Stimulated activated CD4-positive, alpha-beta T cell treated with anti-CD3 and anti-CD28 coated beads, Interleukin-2, amount 100 ng/mL, for 24 hours (primary cell): Measurements from ENCODE around the gene FYN.
A peak's percentile ranks its signal among the peaks of the same experiment; 100 is the strongest.

Experiments used
- DNase-seq, 2 donors: peaks; one replicate each; pipeline ENCODE4 v3.0.0-alpha.2; 2020

The FYN gene

DNA sequence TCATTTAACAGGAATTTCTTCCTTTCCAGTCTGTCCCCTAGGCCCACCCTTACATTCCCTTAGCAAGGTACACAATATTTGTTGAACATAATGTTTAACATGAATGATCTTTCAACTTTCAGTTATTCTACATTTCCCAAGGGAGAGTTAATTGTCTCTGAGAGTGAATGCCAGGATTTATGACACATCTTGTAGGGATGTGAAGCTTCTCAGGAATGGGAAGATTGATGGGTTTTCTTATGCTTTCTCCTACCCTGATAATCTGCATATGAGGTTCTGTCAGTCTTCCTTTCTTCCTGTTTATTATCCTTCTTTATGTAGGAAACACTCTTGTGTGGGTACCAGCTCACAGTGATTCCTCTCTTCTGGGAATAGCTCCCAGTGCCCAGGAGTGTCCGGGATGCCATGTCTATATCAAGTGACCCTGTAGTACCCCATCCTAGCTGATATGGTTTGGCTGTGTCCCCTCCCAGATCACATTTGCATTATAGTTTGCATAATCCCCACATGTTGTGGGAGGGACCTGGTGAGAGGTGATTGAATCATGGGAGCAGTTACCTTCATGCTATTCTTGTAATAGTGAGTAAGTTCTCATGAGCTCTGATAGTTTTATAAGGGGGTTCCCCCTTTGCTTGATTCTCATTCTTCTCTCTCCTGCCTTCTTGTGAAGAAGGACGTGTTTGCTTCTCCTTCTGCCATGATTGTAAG is 7.1 kb upstream of the FYN start:
- DNase-seq, result no peak

DNA sequence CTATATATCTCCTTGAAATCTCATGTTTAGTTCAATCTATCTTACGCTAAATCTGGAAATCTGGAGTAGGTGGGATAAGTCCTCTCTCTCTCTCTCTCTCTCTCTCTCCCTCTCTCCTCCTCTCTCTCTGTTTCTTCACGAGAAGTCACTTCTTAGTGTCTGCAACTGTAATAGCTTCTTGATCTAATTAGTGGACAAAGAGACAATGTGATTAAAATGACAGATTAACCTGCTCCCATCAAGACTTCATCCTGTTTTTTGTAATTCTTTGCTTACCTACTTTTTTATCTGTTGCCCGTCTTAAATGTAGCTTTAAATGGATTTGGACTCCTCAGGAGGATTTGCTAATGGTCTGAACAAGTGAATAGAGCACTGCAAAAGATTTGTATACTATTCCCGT is 2.5 kb upstream of the FYN start:
- no peak for DNase-seq

DNA sequence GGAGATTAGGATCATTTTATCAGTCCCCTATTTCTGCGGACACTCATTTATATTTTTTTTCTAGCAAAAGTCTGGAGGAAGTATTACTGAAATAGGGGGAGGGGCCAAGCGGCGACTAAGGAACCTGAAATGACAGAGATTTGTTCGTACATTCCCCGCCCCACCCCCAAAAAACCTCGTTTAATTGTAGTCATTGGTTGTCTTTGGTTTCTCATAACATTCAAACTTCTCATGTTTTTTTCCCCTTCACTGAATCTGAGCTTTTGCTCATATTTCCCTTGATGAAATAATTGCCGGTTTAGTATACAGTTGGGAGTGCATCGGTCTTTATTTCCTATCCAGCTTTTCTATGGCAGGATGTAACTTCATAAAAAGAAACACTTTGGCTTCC is 768 bp upstream of the FYN start:
- peak; percentile 75 to 81 for DNase-seq

DNA sequence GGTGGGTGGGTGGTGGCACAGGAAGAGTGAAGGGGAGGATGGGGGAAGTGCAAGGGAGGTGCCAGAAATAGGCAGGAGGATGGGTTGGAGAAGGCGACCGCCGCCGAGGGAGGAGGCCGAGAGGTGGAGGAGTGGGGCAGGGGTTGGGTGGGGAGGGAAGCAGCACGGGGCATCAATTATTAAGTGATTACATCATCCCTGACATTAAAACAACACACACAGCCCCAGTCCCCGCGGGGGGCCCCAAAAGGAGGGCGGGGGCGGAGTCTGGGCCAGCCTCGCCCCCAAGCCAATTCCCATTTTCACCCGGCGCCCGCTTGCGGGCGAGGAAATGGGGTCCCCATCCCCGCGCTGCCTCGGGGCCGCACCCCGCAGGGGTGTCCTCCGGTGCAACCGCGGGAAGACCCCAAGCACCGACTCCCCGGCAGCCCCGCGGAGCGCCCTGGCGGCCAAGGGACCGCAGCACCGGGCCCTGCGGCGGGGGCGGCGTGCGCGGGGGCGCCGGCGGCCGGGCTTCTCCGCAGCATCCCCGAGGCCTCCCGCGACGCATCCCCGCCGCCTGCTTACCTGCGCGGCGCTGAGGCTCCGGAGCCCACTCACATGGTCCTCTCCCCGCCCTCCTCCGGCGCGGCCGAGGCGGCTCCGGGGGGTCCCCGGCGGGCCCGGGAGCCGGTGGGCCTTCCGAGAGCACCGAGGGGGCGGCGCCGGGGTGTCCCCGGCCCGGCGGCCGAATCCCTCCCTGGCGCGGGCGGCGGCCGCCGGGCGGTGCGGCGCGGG is 663 bp downstream of the FYN start:
- DNase-seq, result peak; percentile 74 to 75

DNA sequence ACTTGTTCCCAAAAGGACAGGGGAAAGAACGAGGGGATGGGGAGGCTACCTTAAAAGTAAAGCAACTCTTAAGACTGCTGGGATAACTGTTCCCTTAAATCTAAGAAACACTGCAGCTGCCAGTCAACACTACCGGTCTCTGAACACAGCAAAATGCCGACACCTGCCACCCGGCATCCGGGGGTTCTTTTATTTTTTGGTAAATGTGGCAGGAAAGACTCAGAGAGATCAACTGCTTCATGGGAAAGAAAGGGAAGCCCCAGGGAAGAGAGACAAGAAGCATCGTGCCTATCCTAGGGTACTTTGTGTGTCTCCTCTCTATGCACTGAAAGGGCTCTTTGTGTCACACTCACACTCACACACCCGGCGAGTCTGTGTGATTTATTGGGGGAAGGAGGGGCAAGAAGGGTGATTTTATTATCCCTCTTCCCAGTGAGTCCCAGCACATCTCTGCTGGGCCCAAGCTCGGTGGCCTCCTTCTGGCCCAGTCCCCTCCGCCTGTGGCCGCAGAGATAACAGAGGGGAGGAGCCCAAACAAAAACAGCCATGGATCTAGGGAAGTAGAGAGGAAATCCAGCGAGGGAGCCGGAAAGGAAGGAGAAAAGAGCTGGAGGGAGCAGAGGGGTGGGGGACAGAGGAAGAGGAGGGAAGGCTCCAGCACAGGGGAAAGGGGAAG is 1.4 kb downstream of the FYN start:
- DNase-seq, result peak in 1 of 2 donors; percentile 45

DNA sequence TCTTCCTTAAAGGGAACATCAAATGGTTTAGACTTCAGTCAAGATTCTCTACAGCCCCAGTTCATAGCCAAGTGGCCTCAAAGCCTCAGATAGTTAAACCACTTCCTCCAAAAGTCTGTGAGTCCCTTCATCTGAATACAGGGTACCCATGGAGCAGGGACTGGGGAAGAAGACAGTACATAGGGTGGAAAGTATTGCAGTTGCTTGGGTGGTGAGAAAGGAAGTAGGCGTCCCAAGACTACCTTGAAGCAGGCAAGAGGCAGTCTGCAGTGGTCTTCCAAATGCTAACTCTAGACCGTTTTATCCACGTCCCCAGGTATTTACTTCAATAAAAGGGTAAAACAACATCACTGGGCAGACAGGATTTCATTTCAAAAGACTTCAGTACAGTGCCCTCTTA is 2.0 kb downstream of the FYN start:
- peak in 1 of 2 donors; percentile 53 for DNase-seq

DNA sequence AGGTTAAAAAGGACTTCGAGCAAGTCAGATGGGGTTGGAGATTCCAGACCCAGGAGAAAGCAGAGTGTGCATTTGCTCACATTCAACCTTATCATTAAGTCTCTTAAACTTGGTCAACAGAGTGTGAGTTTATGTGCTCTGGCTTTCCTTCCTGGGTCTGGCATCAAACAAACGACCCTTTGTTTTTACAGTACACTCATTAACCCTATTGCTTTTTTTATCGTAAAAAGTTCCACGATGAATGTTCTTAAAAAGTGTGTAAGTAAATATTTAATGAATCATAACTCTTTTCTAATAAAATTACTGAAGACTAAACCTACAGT is 2.5 kb downstream of the FYN start:
- DNase-seq, result no peak

DNA sequence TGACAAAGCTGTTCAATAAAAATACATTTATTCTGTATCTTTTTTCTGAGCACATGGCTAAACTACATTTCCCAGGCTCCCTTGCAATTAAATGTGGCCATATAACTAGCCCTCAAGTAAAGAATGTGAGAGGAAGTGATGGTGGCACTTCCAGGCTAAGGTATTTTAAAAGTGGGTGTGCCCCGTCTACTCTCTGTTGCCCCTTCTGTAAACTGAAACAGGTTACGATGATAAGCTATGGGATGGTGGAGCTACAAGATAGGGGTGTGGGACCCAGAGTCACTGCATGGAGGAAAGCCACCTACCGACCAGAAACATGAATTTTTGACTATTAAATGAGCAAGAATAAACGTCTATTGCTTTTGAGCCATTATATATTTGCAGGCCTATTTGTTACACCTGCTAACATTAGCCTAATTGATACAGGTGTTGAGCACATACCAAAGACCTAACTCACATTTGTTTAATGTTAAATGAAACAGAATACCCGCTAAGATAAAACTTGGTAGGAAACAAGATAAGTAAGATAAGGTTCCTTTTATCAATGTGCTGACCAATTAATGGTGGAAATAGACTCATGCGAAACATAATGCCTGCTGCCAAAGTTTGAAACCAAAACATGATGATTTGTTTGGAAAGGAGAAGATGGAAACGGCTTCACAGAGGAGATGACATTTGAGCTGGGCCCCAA is 3.1 kb downstream of the FYN start:
- no peak for DNase-seq

DNA sequence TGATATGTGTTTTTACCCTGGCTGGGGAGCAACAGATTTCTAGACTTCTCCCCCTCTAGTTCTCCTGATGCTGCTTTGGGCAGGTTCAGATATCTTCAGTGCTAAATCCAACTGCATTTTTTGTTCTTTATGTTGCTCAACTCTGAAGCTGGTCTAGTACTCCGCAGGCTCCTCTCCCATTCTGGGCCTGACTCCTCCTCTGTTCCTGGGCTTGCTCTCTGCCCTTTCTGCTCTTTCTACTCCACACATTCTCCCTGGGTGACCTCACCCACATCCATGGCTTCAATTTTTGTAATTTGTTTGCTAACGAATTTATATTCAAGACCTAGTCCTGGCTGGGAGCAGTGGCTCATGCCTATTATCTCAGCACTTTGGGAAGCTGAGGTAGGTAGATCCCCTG is 6.4 kb downstream of the FYN start:
- no peak for DNase-seq

DNA sequence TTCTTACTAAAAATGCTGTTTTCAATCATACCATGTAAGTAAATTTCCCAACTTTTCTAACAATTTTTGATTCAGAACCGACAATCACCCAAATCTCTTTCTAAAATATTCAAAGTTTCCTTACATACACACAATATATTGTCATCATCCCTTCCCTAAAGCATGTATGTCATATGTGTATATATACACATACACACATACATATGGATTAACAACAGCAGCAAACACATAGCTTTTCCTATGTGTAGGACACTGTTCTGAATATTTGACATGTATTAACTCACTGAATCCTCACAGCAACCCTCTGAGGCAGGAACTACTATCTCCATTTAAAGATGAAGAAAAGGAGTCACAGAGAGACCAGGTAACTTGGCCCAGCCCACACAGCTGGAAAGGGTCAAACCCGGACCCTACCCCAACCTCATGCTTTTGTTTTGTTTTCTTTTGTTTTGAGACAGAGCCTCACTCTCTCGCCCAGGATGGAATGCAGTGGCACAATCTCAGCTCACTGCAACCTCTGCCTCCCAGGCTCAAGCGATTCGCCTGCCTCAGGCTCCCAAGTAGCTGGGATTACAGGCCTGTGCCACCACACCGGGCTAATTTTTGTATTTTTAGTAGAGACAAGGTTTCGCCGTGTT is 7.2 kb downstream of the FYN start:
- no peak for DNase-seq

DNA sequence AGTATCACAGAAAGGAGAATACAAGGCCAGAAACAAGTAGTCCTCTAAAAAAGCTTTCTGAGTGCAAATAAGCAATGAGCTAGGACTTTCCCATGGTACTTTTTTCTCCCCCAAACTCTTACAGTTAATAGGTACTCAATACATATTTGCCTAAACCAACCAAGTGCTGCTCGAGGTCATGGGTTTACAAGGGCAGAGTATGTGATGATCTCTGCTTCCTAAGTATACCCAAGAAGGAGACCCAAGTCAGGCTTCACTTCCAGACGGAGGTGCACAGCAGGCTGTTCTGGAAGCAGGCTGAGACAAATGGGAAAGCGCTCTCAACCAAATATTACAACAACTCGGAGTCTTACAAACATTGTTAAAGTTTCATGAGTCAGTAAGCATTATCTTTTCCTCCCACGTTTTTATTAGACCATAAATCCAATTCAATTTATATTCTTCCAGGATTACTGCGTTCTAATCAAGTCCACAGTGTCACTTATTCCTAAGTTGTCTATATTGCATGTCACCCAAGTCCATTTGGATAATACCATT is 8.1 kb downstream of the FYN start:
- DNase-seq, result no peak

DNA sequence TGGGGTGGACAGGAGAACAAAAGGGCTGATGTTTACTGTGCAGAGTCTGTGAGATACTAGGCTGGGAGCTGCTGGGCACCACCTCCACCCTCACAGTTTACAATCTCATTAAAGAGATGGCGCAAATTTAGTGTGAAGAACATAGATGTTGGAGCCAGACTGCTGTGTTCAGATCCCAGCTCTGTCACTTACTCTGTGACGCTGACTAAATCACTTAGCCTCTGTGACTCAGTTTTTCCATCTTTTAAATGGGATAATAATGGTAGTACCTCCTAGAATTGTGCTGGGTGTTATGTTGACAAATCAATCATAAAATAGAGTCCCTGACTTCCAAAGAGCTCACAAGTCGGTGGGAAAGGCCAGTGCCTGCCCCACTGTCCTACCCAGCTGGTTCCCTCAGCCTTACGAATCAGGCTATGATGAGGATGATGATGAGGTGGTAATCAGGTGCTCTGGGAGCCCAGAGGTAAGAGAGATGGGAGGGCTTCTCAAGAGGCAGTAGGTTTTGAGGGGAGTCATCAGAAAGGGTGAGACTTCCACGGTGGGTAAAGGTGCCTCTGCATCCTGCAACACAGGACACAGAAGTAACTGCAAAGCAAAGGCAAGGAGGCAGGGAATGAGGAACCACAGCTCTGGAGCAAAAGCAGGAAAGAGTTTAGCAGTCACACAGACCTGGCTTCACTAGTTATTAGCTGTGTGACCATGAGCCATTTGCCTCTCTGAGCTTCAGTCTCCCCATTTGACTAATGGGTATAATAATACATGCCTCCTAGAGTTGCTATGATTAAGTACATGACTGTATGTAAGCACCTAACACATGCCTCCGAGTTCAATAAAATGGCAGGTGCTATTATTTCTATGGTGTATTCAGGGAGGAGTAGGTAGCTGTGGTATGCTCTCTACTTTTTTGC is 8.9 kb downstream of the FYN start:
- no peak for DNase-seq

DNA sequence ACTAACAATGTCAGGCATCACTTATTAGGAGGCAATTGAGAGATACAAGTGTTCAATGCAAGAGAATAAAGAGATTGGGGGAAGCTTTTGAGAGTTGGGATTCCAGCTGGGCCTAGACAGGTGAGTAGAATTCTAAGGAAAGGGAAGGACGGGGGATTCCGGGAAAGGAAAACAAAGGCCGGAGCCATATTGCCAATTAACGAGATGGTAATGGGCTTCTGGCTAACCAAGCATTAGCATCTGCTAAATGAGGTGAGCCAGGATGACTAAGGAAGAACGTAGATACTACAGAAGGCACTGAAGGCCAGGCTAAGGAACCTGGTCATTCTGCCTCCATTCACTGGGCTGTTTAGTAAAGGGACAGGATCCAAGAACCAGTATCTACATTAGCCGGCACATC is 10.5 kb downstream of the FYN start:
- no peak for DNase-seq

DNA sequence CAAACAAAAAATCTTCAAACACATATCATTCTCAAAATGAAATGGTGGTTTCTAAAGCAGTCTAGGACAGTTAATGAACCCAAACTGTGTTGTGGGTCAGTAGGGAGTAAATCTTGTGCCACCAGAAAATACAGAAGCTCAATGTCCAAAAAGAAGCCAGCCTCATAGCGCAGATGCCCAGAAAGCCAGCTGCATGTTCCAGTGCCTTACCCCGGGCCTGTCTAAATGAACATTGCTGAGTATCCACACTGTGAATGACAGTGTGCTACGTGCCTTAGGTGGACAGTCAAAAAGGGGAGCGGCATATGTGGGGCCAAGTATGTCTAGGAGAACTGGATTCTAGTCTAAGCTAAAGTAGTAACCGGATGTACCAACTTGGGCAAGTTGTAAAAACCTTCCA is 10.9 kb downstream of the FYN start:
- DNase-seq, result no peak

DNA sequence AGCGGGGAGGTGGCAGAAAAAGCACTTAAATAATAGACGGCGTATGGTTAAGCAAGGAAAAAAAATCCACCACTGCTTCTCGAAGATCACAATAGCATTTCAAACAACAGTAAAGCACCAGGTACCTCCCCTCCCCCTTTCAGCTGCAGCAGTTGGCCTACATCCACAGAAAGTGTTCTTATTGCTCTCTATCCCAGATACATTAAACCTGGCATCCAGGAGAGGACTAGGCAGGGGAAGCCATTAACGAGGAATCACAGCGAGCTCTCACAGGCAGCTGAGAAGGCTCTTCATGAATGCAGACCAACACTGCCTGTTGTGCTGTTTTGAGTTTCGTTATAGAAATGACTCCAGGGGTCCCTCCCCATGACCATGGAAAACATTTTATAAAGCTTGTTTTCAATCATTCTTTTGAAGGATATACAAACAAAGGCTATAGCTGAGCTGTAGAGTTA is 11.8 kb downstream of the FYN start:
- no peak for DNase-seq

DNA sequence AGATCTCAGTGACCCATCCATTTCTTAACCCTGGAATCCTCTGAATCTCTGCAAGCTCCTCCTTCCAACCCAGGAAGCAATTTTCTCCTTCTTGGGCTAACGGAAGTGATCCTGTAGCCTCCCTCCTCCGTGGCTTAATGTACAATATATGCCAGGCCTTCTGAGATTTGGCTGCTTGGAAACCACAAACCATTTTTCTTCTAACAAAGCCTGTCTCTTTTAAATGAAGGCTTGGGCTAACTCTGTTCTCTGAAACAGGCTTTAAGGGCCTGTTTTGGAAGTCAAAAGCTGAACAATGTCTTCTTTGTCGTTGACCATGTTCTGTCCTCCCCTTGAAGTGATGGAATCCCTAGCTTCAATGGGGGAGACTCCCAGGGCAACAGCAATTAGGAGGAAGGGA is 14.9 kb downstream of the FYN start:
- no peak for DNase-seq

DNA sequence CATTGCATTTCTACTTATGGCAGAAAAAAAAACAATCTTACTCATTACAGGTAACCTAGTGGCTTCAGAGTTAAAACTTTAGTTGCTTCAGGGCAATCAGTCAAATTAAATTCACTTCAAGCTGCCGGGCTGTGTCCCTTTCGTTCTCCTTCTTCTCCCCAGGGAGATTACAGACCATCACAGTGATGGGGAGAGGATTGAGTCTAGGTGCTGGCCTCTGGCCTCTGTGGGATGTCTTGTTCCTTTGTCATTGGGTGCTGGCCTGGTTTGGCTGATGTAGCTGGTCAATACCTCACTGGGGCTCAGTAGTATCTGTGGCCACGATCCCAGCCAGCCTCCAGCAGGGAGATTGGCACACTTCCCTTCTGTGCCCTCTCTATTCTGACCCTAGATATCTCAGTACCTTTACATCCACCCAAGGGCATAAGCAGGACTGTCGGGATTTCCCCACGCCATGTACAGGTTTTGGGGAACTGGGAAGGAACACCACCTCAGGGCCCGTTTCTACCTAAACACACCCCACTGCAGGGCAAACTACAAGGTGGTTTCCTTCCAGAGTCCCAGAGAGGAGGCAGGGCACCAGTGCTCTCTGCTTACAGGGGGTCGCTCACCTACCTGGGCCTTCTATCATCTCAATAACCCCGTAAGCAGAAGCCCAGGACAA is 15.4 kb downstream of the FYN start:
- no peak for DNase-seq

DNA sequence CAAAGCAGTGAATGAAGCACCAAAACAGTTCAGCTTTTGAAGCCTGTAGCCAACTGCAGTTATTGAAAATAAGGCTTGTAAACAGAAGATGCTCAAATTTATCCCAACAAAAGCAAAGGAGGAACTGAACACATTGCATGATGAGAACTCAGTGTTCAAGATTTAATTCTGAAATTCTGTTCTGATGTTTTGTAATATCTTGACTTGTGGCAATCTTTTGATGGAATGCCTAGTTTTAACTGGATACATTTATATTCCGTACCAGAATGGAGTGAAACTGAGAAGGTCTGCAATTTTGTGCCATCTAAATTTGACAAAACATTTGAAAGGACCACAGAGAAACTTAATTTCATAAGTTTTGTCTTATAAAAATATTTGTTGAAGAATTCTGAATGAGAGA is 17.5 kb downstream of the FYN start:
- DNase-seq, result no peak

DNA sequence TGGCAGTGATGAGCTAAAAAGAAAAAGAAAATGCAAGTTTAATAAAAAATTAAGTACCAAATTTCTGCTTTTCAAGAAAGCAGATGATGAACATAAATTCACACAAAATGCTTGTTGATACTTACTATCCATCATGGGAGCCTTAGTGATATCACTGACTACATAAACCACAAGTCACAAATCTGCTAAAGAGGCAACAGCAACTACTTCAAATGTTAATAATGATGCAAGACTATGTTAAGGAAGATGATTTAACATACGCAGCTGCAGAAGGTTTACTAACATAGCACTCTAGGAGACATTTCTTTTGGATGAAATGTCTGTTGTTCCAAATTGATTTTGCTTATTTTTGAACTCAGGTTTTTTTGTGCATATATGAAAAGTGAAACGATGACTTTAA is 18.6 kb downstream of the FYN start:
- DNase-seq, result no peak

DNA sequence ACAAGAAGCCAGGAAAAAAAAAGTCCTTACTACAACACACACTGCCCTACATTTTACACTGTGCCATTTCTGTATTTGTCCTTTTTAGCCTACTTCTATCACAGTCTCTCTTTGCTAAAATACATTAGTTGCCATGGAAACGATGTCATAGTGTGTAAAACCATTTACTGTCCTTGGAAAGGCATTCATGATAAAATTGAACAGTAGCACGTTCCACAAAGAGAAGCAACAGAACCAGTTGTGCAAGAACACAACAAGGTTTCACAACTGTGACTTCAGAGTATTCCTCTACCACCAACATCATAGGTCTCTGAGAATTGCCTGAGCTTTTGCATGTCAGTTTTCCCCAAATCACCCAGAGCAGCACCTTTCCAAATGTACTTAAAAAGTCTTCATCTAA is 20.5 kb downstream of the FYN start:
- no peak for DNase-seq

DNA sequence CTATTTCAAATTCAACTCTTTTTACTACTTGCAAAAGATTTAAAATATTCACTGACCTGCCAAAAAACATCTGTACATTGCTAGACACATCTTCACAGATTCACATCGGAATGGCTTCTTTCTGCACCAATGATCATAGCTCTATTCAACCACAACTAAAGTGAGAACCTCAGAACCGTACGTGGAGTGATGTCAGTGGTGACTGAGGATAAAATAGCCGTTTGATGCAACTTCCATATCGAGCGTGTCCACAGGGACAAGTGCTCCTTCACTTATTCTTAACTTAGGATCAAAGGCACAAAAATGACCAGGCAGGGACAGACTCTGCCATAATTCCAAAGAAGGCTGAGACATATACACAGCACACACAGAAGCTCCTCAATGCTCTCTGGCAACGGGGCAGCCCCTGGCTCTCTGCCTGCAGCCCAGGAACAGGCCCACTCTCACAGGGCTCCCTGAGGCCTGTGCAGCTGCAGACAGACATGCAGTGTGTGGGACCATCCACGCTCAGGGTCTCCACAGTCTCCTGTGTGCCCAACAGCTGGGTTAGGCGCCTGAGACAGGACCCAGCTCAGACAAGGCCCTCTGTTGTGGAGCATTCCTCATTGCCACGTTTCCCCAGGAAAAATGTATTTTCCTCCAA is 22.8 kb downstream of the FYN start:
- no peak for DNase-seq
